Retinal pigment epithelial cell (primary cell): Measurements from ENCODE around the gene NSD1.

Source experiments
- DNase-seq: peaks from one replicate; pipeline ENCODE4 v3.0.0-alpha.2; 2010; ENCODE audit warnings: low read depth
- H3K4me3 ChIP-seq: 2 replicates; pipeline ENCODE4 v1.5.1; 2011; ENCODE audit warnings: mild to moderate bottlenecking, low read length, control low read depth, moderate library complexity
- TF ChIP-seq, protein P1 (sequence below): conservative IDR thresholded peaks from 2 replicates; pipeline ENCODE4 v1.5.1; 2011; ENCODE audit warnings: low read depth, low read length, control low read depth, inconsistent platforms

The NSD1 gene

DNA sequence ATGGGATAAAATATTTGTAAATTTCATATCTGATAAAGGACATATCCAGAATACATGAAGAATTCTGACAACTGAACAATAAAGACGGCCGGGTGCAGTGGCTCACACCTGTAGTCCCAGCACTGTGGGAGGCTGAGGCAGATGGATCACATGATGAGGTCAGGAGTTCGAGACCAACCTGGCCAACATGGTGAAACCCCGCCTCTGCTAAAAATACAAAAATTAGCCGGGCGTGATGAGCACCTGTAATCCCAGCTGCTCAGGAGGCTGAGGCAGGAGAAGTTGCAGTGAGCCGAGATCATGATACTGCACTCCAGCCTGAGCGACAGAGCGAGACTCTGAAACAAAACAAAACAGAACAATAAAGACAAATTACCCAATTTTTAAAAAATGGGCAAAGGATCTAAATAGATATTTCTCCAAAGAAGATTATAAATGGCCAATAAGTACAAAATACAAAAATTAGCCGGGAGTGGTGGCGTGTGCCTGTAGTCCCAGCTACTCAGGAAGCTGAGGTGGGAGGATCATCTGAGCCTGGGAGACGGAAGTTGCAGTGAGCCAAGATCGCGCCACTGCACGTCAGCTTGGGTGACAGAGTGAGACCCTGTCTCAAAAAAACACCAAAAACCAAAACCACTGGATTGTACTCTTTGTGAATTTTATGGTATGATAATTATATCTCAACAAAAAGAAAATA, 9.6 kb upstream of the NSD1 start:
- TF ChIP-seq, protein P1, sequence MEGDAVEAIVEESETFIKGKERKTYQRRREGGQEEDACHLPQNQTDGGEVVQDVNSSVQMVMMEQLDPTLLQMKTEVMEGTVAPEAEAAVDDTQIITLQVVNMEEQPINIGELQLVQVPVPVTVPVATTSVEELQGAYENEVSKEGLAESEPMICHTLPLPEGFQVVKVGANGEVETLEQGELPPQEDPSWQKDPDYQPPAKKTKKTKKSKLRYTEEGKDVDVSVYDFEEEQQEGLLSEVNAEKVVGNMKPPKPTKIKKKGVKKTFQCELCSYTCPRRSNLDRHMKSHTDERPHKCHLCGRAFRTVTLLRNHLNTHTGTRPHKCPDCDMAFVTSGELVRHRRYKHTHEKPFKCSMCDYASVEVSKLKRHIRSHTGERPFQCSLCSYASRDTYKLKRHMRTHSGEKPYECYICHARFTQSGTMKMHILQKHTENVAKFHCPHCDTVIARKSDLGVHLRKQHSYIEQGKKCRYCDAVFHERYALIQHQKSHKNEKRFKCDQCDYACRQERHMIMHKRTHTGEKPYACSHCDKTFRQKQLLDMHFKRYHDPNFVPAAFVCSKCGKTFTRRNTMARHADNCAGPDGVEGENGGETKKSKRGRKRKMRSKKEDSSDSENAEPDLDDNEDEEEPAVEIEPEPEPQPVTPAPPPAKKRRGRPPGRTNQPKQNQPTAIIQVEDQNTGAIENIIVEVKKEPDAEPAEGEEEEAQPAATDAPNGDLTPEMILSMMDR, result no peak
- no peak overlapping the region for H3K4me3 ChIP-seq
- no peak for DNase-seq

DNA sequence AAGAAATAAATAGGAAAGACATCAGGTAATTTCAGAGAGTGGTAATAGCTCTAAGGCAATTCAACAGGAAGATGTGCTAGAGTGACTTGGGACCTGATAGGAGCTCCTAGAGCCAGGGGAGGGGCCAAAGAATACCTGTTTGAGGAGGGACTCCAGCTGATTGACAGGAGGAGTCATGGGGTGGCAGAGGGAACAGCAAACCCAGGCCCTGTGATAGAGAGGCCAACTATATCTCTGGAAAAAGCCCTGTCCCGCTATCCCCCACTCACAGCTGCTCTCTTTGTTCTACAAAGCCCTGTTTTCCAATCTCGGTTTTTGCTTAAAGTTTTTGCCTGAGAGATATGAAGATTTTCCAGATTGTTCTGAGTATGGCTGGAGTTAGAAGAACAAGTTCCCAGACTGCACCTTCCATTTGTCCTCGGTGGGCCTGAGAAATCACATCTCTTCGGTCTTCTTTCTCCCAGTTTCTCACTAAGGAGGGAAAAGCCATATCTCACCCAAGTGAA, 9.0 kb upstream of the NSD1 start:
- no peak overlapping the region for H3K4me3 ChIP-seq
- DNase-seq, result no peak

GRCh38 chr5:177126771-177127170, 6.8 kb upstream of the NSD1 start:
- TF ChIP-seq, protein P1, result no peak
- DNase-seq, result no peak
- no peak overlapping the region for H3K4me3 ChIP-seq

More for the DNA sequence above, 9.0 kb upstream of the NSD1 start:
- TF ChIP-seq, protein P1, result no peak

GRCh38 chr5:177128551-177128981, 5.0 kb upstream of the NSD1 start:
- TF ChIP-seq, protein P1, result no peak
- DNase-seq, result no peak
- no peak overlapping the region for H3K4me3 ChIP-seq

GRCh38 chr5:177130211-177131018, 3.2 kb upstream of the NSD1 start:
- no peak overlapping the region for H3K4me3 ChIP-seq
- no peak for DNase-seq
- TF ChIP-seq, protein P1, result no peak

GRCh38 chr5:177131019-177131320, 2.6 kb upstream of the NSD1 start:
- no peak for DNase-seq
- TF ChIP-seq, protein P1, result no peak
- H3K4me3 ChIP-seq, result no peak overlapping the region
